ENCODE data around the gene NAV1.
A peak's percentile ranks its signal among the peaks of the same experiment; 100 is the strongest.
"Not testable (repeated sequence)": the region's sequence is repeated elsewhere in the genome, so short reads cannot be mapped to it uniquely, and the experiment has no call there.

The NAV1 gene

GRCh38 chr1:201570886-201571624 lies 32.1 kb downstream of the NAV1 start:
- no peaks in the 10 kb centered on the region for H3K9me3 ChIP-seq (ENCODE audit: control insufficient read depth, low read length)
- H3K4me1 ChIP-seq (ENCODE audit: control insufficient read depth, insufficient read depth, low read length): peaks cover 6% of the 10 kb centered on the region
- peaks cover 4% of the 10 kb centered on the region for H3K36me3 ChIP-seq (ENCODE audit: control insufficient read depth, insufficient read depth, low read length, severe bottlenecking)
- H3K9ac ChIP-seq (ENCODE audit: low read length): no peak overlapping the region
- H3K4me3 ChIP-seq (ENCODE audit: low read length): no peak overlapping the region
- H3K27me3 ChIP-seq (replicated peaks; ENCODE audit: control insufficient read depth, insufficient read depth, low read length): no peaks in the 10 kb centered on the region
- DNase-seq (ENCODE audit: low read depth): no peak

GRCh38 chr1:201573030-201573429 lies 34.1 kb downstream of the NAV1 start:
- Histone ChIP-seq H3K4me1 (ENCODE audit: control insufficient read depth, insufficient read depth, low read length) (peaks cover 6% of the 10 kb centered on the region), H3K36me3 (ENCODE audit: control insufficient read depth, insufficient read depth, low read length, severe bottlenecking) (peaks cover 4% of the 10 kb centered on the region), H3K27me3 (replicated peaks; ENCODE audit: control insufficient read depth, insufficient read depth, low read length) (no peaks in the 10 kb centered on the region), H3K4me3 (ENCODE audit: low read length) (no peak overlapping the region), H3K9ac (ENCODE audit: low read length) (no peak overlapping the region), H3K9me3 (ENCODE audit: control insufficient read depth, low read length) (no peaks in the 10 kb centered on the region)
- no peak for DNase-seq (ENCODE audit: low read depth)

GRCh38 chr1:201573923-201574322 lies 35.0 kb downstream of the NAV1 start:
- H3K27me3 ChIP-seq (replicated peaks; ENCODE audit: control insufficient read depth, insufficient read depth, low read length): no peaks in the 10 kb centered on the region
- peaks cover 6% of the 10 kb centered on the region for H3K4me1 ChIP-seq (ENCODE audit: control insufficient read depth, insufficient read depth, low read length)
- H3K9me3 ChIP-seq (ENCODE audit: control insufficient read depth, low read length): no peaks in the 10 kb centered on the region

GRCh38 chr1:201575912-201576311 lies 37.0 kb downstream of the NAV1 start:
- Histone ChIP-seq H3K9me3 (ENCODE audit: control insufficient read depth, low read length) (no peaks in the 10 kb centered on the region), H3K4me1 (ENCODE audit: control insufficient read depth, insufficient read depth, low read length) (peaks cover 6% of the 10 kb centered on the region), H3K4me3 (ENCODE audit: low read length) (no peak overlapping the region), H3K36me3 (ENCODE audit: control insufficient read depth, insufficient read depth, low read length, severe bottlenecking) (no peaks in the 10 kb centered on the region), H3K27me3 (replicated peaks; ENCODE audit: control insufficient read depth, insufficient read depth, low read length) (no peaks in the 10 kb centered on the region), H3K9ac (ENCODE audit: low read length) (no peak overlapping the region)
- no peak for DNase-seq (ENCODE audit: low read depth)

More at GRCh38 chr1:201573923-201574322, 35.0 kb downstream of the NAV1 start:
- Histone ChIP-seq H3K9ac (ENCODE audit: low read length) (no peak overlapping the region), H3K4me3 (ENCODE audit: low read length) (no peak overlapping the region), H3K36me3 (ENCODE audit: control insufficient read depth, insufficient read depth, low read length, severe bottlenecking) (peaks cover 4% of the 10 kb centered on the region)
- no peak for DNase-seq (ENCODE audit: low read depth)

- Histone ChIP-seq H3K27me3 (replicated peaks; ENCODE audit: control insufficient read depth, insufficient read depth, low read length) (no peaks in the 10 kb centered on the region), H3K4me1 (ENCODE audit: control insufficient read depth, insufficient read depth, low read length) (peaks cover 1% of the 10 kb centered on the region), H3K4me3 (ENCODE audit: low read length) (no peak overlapping the region), H3K9ac (ENCODE audit: low read length) (no peak overlapping the region), H3K36me3 (ENCODE audit: control insufficient read depth, insufficient read depth, low read length, severe bottlenecking) (no peaks in the 10 kb centered on the region), H3K9me3 (ENCODE audit: control insufficient read depth, low read length) (no peaks in the 10 kb centered on the region)
- DNase-seq (ENCODE audit: low read depth): no peak
These were observed 38.0 kb downstream of the NAV1 start for GRCh38 chr1:201576914-201577313.

- H3K36me3 ChIP-seq (ENCODE audit: control insufficient read depth, insufficient read depth, low read length, severe bottlenecking): no peaks in the 10 kb centered on the region
- no peaks in the 10 kb centered on the region for H3K27me3 ChIP-seq (replicated peaks; ENCODE audit: control insufficient read depth, insufficient read depth, low read length)
- H3K9me3 ChIP-seq (ENCODE audit: control insufficient read depth, low read length): no peaks in the 10 kb centered on the region
- no peak for DNase-seq (ENCODE audit: low read depth)
- no peak overlapping the region for H3K9ac ChIP-seq (ENCODE audit: low read length)
- no peak overlapping the region for H3K4me3 ChIP-seq (ENCODE audit: low read length)
- peaks cover 14% of the 10 kb centered on the region for H3K4me1 ChIP-seq (ENCODE audit: control insufficient read depth, insufficient read depth, low read length)
These were observed 39.3 kb downstream of the NAV1 start for GRCh38 chr1:201578008-201578888.

- not testable (repeated sequence) for H3K9ac ChIP-seq (ENCODE audit: low read length); H3K4me3 ChIP-seq (ENCODE audit: low read length); H3K36me3 ChIP-seq (ENCODE audit: control insufficient read depth, insufficient read depth, low read length, severe bottlenecking); DNase-seq (ENCODE audit: low read depth); H3K9me3 ChIP-seq (ENCODE audit: control insufficient read depth, low read length); H3K27me3 ChIP-seq (replicated peaks; ENCODE audit: control insufficient read depth, insufficient read depth, low read length)
- H3K4me1 ChIP-seq (ENCODE audit: control insufficient read depth, insufficient read depth, low read length): peaks cover 45% of the 10 kb centered on the region
These were observed 42.4 kb downstream of the NAV1 start for GRCh38 chr1:201581371-201581770.

GRCh38 chr1:201582705-201583442 lies 43.9 kb downstream of the NAV1 start:
- H3K36me3 ChIP-seq (ENCODE audit: control insufficient read depth, insufficient read depth, low read length, severe bottlenecking): no peaks in the 10 kb centered on the region
- peak; percentile 76 for DNase-seq (ENCODE audit: low read depth)
- no peaks in the 10 kb centered on the region for H3K9me3 ChIP-seq (ENCODE audit: control insufficient read depth, low read length)
- H3K27me3 ChIP-seq (replicated peaks; ENCODE audit: control insufficient read depth, insufficient read depth, low read length): no peaks in the 10 kb centered on the region
- peak overlapping the region; percentile 28 for H3K4me3 ChIP-seq (ENCODE audit: low read length)
- peak overlapping the region; percentile 59 for H3K9ac ChIP-seq (ENCODE audit: low read length)
- peaks cover 47% of the 10 kb centered on the region for H3K4me1 ChIP-seq (ENCODE audit: control insufficient read depth, insufficient read depth, low read length)

GRCh38 chr1:201583663-201584062 lies 44.7 kb downstream of the NAV1 start:
- Histone ChIP-seq H3K9ac (ENCODE audit: low read length) (peak overlapping the region; percentile 65), H3K27me3 (replicated peaks; ENCODE audit: control insufficient read depth, insufficient read depth, low read length) (no peaks in the 10 kb centered on the region), H3K36me3 (ENCODE audit: control insufficient read depth, insufficient read depth, low read length, severe bottlenecking) (no peaks in the 10 kb centered on the region), H3K9me3 (ENCODE audit: control insufficient read depth, low read length) (no peaks in the 10 kb centered on the region), H3K4me3 (ENCODE audit: low read length) (no peak overlapping the region), H3K4me1 (ENCODE audit: control insufficient read depth, insufficient read depth, low read length) (peaks cover 47% of the 10 kb centered on the region)
- no peak for DNase-seq (ENCODE audit: low read depth)

- Histone ChIP-seq H3K9ac (ENCODE audit: low read length) (peak overlapping the region; percentile 73), H3K36me3 (ENCODE audit: control insufficient read depth, insufficient read depth, low read length, severe bottlenecking) (peaks cover 5% of the 10 kb centered on the region), H3K4me1 (ENCODE audit: control insufficient read depth, insufficient read depth, low read length) (peaks cover 47% of the 10 kb centered on the region), H3K9me3 (ENCODE audit: control insufficient read depth, low read length) (no peaks in the 10 kb centered on the region), H3K4me3 (ENCODE audit: low read length) (no peak overlapping the region), H3K27me3 (replicated peaks; ENCODE audit: control insufficient read depth, insufficient read depth, low read length) (no peaks in the 10 kb centered on the region)
- peak; percentile 58 for DNase-seq (ENCODE audit: low read depth)
These were observed 45.7 kb downstream of the NAV1 start for GRCh38 chr1:201584471-201585092.

Data from adipocyte (in vitro differentiated cells).